ENCODE data around the gene LARP1B. TPM values are rescaled to one million over a fixed set of nuclear protein-coding genes. Genes with fewer than 3 reads are reported as not detected.
"Not testable (repeated sequence)": the region's sequence is repeated elsewhere in the genome, so short reads cannot be mapped to it uniquely, and the experiment has no call there.

The LARP1B gene
- polyA plus RNA-seq, 1 donor from 2014 or later: 30.8 TPM

DNA sequence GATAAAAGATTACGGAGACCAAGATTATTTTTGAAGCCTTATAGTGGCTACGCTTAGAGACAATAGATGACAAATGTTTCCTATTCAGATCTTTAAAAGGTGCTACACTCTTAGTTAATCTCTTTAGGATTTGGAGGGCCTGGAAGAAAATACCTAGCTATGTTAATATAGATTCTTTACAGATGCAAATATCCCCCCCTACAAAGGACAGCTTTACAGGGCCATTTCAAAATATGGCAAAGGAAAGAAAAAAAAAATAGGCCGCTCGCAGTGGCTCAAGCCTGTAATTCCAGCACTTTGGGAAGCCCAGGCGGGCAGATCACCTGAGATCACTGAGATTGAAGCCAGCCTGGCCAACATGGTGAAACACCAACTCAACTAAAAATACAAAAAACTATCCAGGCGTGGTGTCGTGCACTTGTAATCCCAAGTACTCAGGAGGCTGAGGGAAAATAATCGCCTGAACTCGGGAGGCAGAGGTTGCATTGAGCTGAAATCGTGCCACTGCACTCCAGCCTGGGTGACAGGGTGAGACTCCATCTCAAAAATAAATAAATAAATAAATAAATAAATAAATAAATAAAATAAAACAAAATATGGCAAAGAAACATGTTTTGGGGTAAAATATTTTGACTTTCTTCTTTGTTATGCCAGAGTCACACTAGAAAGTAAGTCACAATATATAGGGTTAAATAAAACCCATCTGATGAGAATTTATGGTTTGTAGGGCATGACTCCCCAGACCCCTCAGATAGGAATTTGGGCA, 5.5 kb upstream of the LARP1B start:
- H3K9ac ChIP-seq (ENCODE audit: low read length); H3K4me2 ChIP-seq (ENCODE audit: low read length); H3F3A ChIP-seq (ENCODE audit: insufficient read depth, low read length, poor library complexity, severe bottlenecking); H2AFZ ChIP-seq (ENCODE audit: low read depth, low read length); H3K27ac ChIP-seq (ENCODE audit: low read length); H3K79me2 ChIP-seq (replicated peaks; ENCODE audit: insufficient read depth, low read length); H3K9me3 ChIP-seq (ENCODE audit: low read length); H3K4me3 ChIP-seq (ENCODE audit: low read length); H4K20me1 ChIP-seq (ENCODE audit: insufficient read depth); H3K9me2 ChIP-seq (ENCODE audit: insufficient read depth, low read length); H3K27me3 ChIP-seq (ENCODE audit: insufficient read depth, low read depth, low read length); H3K36me3 ChIP-seq (ENCODE audit: insufficient read depth, low read length): not testable (repeated sequence)

DNA sequence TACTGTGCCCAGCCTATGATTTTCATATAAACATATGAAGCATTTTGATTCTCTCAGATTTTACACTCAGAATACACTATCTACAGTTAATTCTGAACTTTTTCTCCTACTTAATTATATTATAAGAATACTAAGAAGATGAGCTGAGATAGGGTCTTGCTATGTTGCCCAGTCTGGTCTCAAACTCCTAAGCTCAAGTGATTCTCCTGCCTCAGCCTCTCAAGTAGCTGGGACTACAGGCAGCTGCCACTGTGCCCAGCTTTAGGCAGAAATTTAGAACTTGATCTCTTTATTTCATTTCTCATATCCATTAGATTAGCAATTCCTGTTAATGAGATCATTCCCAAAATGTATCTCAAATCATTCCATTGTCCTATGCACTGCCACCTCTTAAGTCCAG, 4.7 kb upstream of the LARP1B start:
- no peak overlapping the region for H3K4me2 ChIP-seq (ENCODE audit: low read length)
- H3K4me3 ChIP-seq (ENCODE audit: low read length): no peak overlapping the region
- H3K9ac ChIP-seq (ENCODE audit: low read length): no peak overlapping the region
- no peak overlapping the region for H3K27ac ChIP-seq (ENCODE audit: low read length)
- TF ChIP-seq TAF1 (IDR thresholded peaks at IDR 0.05; ENCODE audit: low read depth) (no peak), EZH2 (IDR thresholded peaks at IDR 0.05; ENCODE audit: borderline replicate concordance, insufficient read depth, low read length, poor library complexity, severe bottlenecking) (no peak), RAD21 (conservative IDR thresholded peaks at IDR 0.05) (no peak), EP300 (conservative IDR thresholded peaks at IDR 0.05; ENCODE audit: poor library complexity, severe bottlenecking) (no peak), MXI1 (conservative IDR thresholded peaks at IDR 0.05; ENCODE audit: poor library complexity, severe bottlenecking) (no peak), POLR2AphosphoS5 (IDR thresholded peaks at IDR 0.05) (no peak), SMC3 (conservative IDR thresholded peaks at IDR 0.05; ENCODE audit: poor library complexity) (no peak)
- TF ChIP-seq, protein P1, sequence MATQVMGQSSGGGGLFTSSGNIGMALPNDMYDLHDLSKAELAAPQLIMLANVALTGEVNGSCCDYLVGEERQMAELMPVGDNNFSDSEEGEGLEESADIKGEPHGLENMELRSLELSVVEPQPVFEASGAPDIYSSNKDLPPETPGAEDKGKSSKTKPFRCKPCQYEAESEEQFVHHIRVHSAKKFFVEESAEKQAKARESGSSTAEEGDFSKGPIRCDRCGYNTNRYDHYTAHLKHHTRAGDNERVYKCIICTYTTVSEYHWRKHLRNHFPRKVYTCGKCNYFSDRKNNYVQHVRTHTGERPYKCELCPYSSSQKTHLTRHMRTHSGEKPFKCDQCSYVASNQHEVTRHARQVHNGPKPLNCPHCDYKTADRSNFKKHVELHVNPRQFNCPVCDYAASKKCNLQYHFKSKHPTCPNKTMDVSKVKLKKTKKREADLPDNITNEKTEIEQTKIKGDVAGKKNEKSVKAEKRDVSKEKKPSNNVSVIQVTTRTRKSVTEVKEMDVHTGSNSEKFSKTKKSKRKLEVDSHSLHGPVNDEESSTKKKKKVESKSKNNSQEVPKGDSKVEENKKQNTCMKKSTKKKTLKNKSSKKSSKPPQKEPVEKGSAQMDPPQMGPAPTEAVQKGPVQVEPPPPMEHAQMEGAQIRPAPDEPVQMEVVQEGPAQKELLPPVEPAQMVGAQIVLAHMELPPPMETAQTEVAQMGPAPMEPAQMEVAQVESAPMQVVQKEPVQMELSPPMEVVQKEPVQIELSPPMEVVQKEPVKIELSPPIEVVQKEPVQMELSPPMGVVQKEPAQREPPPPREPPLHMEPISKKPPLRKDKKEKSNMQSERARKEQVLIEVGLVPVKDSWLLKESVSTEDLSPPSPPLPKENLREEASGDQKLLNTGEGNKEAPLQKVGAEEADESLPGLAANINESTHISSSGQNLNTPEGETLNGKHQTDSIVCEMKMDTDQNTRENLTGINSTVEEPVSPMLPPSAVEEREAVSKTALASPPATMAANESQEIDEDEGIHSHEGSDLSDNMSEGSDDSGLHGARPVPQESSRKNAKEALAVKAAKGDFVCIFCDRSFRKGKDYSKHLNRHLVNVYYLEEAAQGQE (IDR thresholded peaks at IDR 0.05; ENCODE audit: borderline replicate concordance): no peak
- TF ChIP-seq, protein P2, sequence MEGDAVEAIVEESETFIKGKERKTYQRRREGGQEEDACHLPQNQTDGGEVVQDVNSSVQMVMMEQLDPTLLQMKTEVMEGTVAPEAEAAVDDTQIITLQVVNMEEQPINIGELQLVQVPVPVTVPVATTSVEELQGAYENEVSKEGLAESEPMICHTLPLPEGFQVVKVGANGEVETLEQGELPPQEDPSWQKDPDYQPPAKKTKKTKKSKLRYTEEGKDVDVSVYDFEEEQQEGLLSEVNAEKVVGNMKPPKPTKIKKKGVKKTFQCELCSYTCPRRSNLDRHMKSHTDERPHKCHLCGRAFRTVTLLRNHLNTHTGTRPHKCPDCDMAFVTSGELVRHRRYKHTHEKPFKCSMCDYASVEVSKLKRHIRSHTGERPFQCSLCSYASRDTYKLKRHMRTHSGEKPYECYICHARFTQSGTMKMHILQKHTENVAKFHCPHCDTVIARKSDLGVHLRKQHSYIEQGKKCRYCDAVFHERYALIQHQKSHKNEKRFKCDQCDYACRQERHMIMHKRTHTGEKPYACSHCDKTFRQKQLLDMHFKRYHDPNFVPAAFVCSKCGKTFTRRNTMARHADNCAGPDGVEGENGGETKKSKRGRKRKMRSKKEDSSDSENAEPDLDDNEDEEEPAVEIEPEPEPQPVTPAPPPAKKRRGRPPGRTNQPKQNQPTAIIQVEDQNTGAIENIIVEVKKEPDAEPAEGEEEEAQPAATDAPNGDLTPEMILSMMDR (IDR thresholded peaks at IDR 0.05; ENCODE audit: poor library complexity, severe bottlenecking): no peak
- no peaks in the 10 kb centered on the region for H3K79me2 ChIP-seq (replicated peaks; ENCODE audit: insufficient read depth, low read length)
- no peaks in the 10 kb centered on the region for H4K20me1 ChIP-seq (ENCODE audit: insufficient read depth)
- H3K9me3 ChIP-seq (ENCODE audit: low read length): no peaks in the 10 kb centered on the region
- no peak overlapping the region for H2AFZ ChIP-seq (ENCODE audit: low read depth, low read length)
- H3K36me3 ChIP-seq (ENCODE audit: insufficient read depth, low read length): no peaks in the 10 kb centered on the region
- H3F3A ChIP-seq (ENCODE audit: insufficient read depth, low read length, poor library complexity, severe bottlenecking): no peaks in the 10 kb centered on the region
- no peaks in the 10 kb centered on the region for H3K9me2 ChIP-seq (ENCODE audit: insufficient read depth, low read length)
- no peaks in the 10 kb centered on the region for H3K27me3 ChIP-seq (ENCODE audit: insufficient read depth, low read depth, low read length)
